IMR-90 (cell line): Measurements from ENCODE around the gene STAM2. TPM values are rescaled to one million over a fixed set of nuclear protein-coding genes. Genes with fewer than 3 reads are reported as not detected.
"Not testable (repeated sequence)": the region's sequence is repeated elsewhere in the genome, so short reads cannot be mapped to it uniquely, and the experiment has no call there.

Experiments
- ATAC-seq: fragments of 200-7000 bp; cut with Tn5 transposase; 2 replicates; pipeline ENCODE4 v1.9.1; 2020; ENCODE audit warnings: low read depth, mild to moderate bottlenecking, moderate library complexity
- BruUV-seq: library from RNA; stranded (reverse); fragments of 400-500 nt; replicated peaks from 2 replicates; lab custom pipeline; 2021; lab: Mats Ljungman, UMichigan
- CTCF ChIA-PET: fragments of 300-600 bp; formaldehyde crosslinking; extraction: SDS; loops from one replicate; lab custom pipeline; 2021; ENCODE audit warnings: antibody characterized with exemption; lab: Yijun Ruan, JAX
- POLR2A ChIA-PET: fragments of 300-600 bp; sonication (Branson Sonifier 250); formaldehyde crosslinking; loops from one replicate; lab custom pipeline; 2022; ENCODE audit warnings: antibody characterized with exemption; ENCODE audit not compliant: unreplicated experiment; lab: Charles Lee
- DNase-seq: peaks from one replicate; pipeline ENCODE4 v3.0.0; 2013
- H2AFZ ChIP-seq: replicated peaks from 2 replicates; pipeline ENCODE3; 2013; ENCODE audit warnings: low read length, mild to moderate bottlenecking; ENCODE audit not compliant: poor library complexity
- H2AK5ac ChIP-seq: 2 replicates; pipeline ENCODE4 v1.6.1; 2013; ENCODE audit warnings: low read depth, low read length, inconsistent platforms
- H2AK9ac ChIP-seq: replicated peaks from 2 replicates; pipeline ENCODE3; 2013; ENCODE audit warnings: mild to moderate bottlenecking, low read depth, low read length, moderate library complexity; ENCODE audit not compliant: poor library complexity
- H2BK120ac ChIP-seq: 2 replicates; pipeline ENCODE4 v1.6.1; 2013; ENCODE audit warnings: low read depth, low read length, inconsistent platforms
- H2BK15ac ChIP-seq: 3 replicates; pipeline ENCODE4 v1.6.1; 2013; ENCODE audit warnings: low read depth, low read length, inconsistent platforms
- H2BK20ac ChIP-seq: 2 replicates; pipeline ENCODE4 v1.6.1; 2013; ENCODE audit warnings: low read depth, mild to moderate bottlenecking, inconsistent platforms, low read length, moderate library complexity
- H2BK5ac ChIP-seq: 2 replicates; pipeline ENCODE4 v1.6.1; 2013; ENCODE audit warnings: mild to moderate bottlenecking, low read depth, low read length, inconsistent platforms; ENCODE audit not compliant: poor library complexity, severe bottlenecking
- H3K14ac ChIP-seq: replicated peaks from 2 replicates; pipeline ENCODE4 v1.6.1; 2013; ENCODE audit warnings: low read depth, low read length, inconsistent platforms
- H3K18ac ChIP-seq: 2 replicates; pipeline ENCODE4 v1.6.1; 2013; ENCODE audit warnings: low read depth, low read length, control low read depth
- H3K23ac ChIP-seq: 2 replicates; pipeline ENCODE4 v1.6.1; 2013; ENCODE audit warnings: low read depth, low read length, inconsistent platforms
- H3K27ac ChIP-seq: 2 replicates; pipeline ENCODE4 v1.5.1; 2013; ENCODE audit warnings: mild to moderate bottlenecking, control low read depth, low read length; ENCODE audit not compliant: insufficient read depth
- H3K27me3 ChIP-seq: 2 replicates; pipeline ENCODE4 v1.6.1; 2013; ENCODE audit warnings: low read length; ENCODE audit not compliant: control insufficient read depth, insufficient read depth
- H3K36me3 ChIP-seq: 2 replicates; pipeline ENCODE4 v1.6.1; 2013; ENCODE audit warnings: low read length, mixed read lengths; ENCODE audit not compliant: control insufficient read depth, insufficient read depth
- H3K4ac ChIP-seq: 2 replicates; pipeline ENCODE4 v1.6.1; 2013; ENCODE audit warnings: low read depth, low read length, inconsistent platforms
- H3K4me1 ChIP-seq: 2 replicates; pipeline ENCODE4 v1.6.1; 2013; ENCODE audit warnings: low read length, mixed read lengths; ENCODE audit not compliant: control insufficient read depth, insufficient read depth
- H3K4me2 ChIP-seq: 2 replicates; pipeline ENCODE4 v1.6.1; 2013; ENCODE audit warnings: low read depth, mild to moderate bottlenecking, control low read depth, low read length, moderate library complexity
- H3K4me3 ChIP-seq: 2 replicates; pipeline ENCODE4 v1.5.1; 2013; ENCODE audit warnings: low read depth, mild to moderate bottlenecking, control low read depth, low read length, moderate library complexity; ENCODE audit not compliant: insufficient read depth
- H3K56ac ChIP-seq: 2 replicates; pipeline ENCODE4 v1.6.1; 2013; ENCODE audit warnings: low read length, inconsistent platforms; ENCODE audit not compliant: insufficient read depth; ENCODE audit errors: extremely low read depth
- H3K79me1 ChIP-seq, 2 experiments: 2 replicates each; pipeline ENCODE4 v1.6.1; 2013; ENCODE audit warnings: low read length in 2 of 2, inconsistent platforms in 1 of 2, low read depth in 1 of 2
- H3K9ac ChIP-seq: 2 replicates; pipeline ENCODE4 v1.6.1; 2013; ENCODE audit warnings: low read depth, low read length, control low read depth
- H3K9me1 ChIP-seq: 2 replicates; pipeline ENCODE4 v1.6.1; 2013; ENCODE audit warnings: low read length, inconsistent platforms; ENCODE audit not compliant: insufficient read depth
- H3K9me3 ChIP-seq: 2 replicates; pipeline ENCODE4 v1.6.1; 2013; ENCODE audit warnings: low read length; ENCODE audit not compliant: control insufficient read depth, insufficient read depth
- H4K20me1 ChIP-seq: 2 replicates; pipeline ENCODE4 v1.6.1; 2013; ENCODE audit warnings: low read length, inconsistent platforms; ENCODE audit not compliant: insufficient read depth
- H4K5ac ChIP-seq: 2 replicates; pipeline ENCODE4 v1.6.1; 2013; ENCODE audit warnings: mild to moderate bottlenecking, low read depth, low read length, control low read depth
- H4K8ac ChIP-seq, 2 experiments: 2 replicates each; pipeline ENCODE4 v1.6.1; 2013; ENCODE audit warnings: low read depth in 2 of 2, low read length in 2 of 2, control low read depth in 1 of 2, inconsistent platforms in 1 of 2
- H4K91ac ChIP-seq: 2 replicates; pipeline ENCODE4 v1.6.1; 2013; ENCODE audit warnings: low read depth, low read length, inconsistent platforms; ENCODE audit not compliant: insufficient read depth
- whole genome bisulfite sequencing, 2 experiments: methylation state at CpG; one replicate each; pipeline versions ENCODE4 v1.1.5 to v1.1.7; 2013; ENCODE audit warnings: missing lambda C conversion rate in 2 of 2; ENCODE audit not compliant: insufficient read length in 1 of 2; ENCODE audit errors: extremely low coverage in 2 of 2; 5-methylcytosine and 5-hydroxymethylcytosine counted together
- dilution Hi-C: fragments of 300-500 bp; cut with HindIII; formaldehyde crosslinking; loops from one replicate; pipeline ENCODE4 v1.14.3; 2018; ENCODE audit warnings: low sequenced_read_pairs; ENCODE audit not compliant: unreplicated experiment
- in situ Hi-C: fragments of 300-500 bp; cut with MboI; formaldehyde crosslinking; loops from 3 replicates; pipeline ENCODE4 v1.14.3; 2019; ENCODE audit warnings: low sequenced_read_pairs, inconsistent platforms, mixed read lengths
- intact Hi-C: fragments of 100-400 bp; cut with micrococcal nuclease; formaldehyde crosslinking; loops from 2 replicates; pipeline ENCODE4 v1.10.0; 2022
- polyA plus RNA-seq, 3 experiments: library from polyadenylated mRNA; depleted of rRNA; stranded (reverse); fragments of >200 nt; gene quantifications; 2 replicates each; pipeline ENCODE4 v1.2.3, GENCODE V29; 2012; ENCODE audit warnings: low replicate concordance in 1 of 3
- total RNA-seq: library from RNA; depleted of rRNA; stranded (reverse); fragments of >200 nt; gene quantifications from 2 replicates; pipeline ENCODE4 v1.2.3, GENCODE V29; 2012

STAM2 gene
- total and polyA plus RNA-seq, 2 of the 4 experiments (the other 2 are of a cell fraction): 12.5 to 29.2 TPM

DNA sequence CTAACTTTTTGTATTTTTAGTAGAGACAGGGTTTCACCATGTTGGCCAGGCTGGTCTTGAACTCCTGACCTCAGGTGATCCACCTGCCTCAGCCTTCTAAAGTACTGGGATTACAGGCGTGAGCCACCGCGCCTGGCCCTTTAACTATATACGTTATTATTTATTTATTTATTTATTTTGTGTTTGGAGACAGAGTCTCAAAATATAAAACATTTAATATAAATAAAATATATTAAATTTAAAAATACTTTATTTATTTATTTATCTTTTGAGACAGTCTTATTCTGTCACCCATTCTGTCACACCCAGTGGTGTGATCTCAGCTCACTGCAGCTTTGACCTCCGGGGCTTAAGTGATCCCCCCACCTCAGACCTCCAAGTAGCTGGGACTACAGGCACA, 11.2 kb upstream of the STAM2 start:
- H2AFZ ChIP-seq, H4K5ac ChIP-seq, H2BK15ac ChIP-seq, H4K8ac ChIP-seq, H3K27ac ChIP-seq, H2BK120ac ChIP-seq, H2BK5ac ChIP-seq, H4K20me1 ChIP-seq, H3K9me3 ChIP-seq, intact Hi-C loops, POLR2A ChIA-PET, H3K23ac ChIP-seq, H3K4me3 ChIP-seq, H3K27me3 ChIP-seq, H3K9me1 ChIP-seq, H2AK5ac ChIP-seq, H3K4me1 ChIP-seq, H3K56ac ChIP-seq, H3K4ac ChIP-seq, H4K91ac ChIP-seq, H3K9ac ChIP-seq, H3K18ac ChIP-seq, H2BK20ac ChIP-seq, H3K14ac ChIP-seq, H3K36me3 ChIP-seq, DNase-seq, BruUV-seq, H3K4me2 ChIP-seq, H2AK9ac ChIP-seq, ATAC-seq, H3K79me1 ChIP-seq, in situ Hi-C loops: not testable (repeated sequence)
- dilution Hi-C loops: loop anchor here (25.0 kb wide), 1 partner anchor 450 kb away; no protein-coding TSS in a partner anchor
- CTCF ChIA-PET: interaction anchor here (1.0 kb wide), 1 partner anchor 448 kb away, joined by 3 read pairs; no protein-coding TSS in a partner anchor
- WGBS, 2 experiments: no CpG with 5 or more reads among the region's 5 CpGs
